HG02852 (cell line): ENCODE results near the gene ARHGAP26.
"Not testable (repeated sequence)": the region's sequence is repeated elsewhere in the genome, so short reads cannot be mapped to it uniquely, and the experiment has no call there.

Experiments used
- ATAC-seq: cut with Tn5 transposase; IDR thresholded peaks from one replicate; pipeline ENCODE4 v1.9.1; 2021; ENCODE audit warnings: mild to moderate bottlenecking, moderate library complexity; ENCODE audit not compliant: unreplicated experiment

Gene ARHGAP26

GRCh38 chr5:143191720-143192119, 421.5 kb downstream of the ARHGAP26 start:
- ATAC-seq = no peak

- no peak for ATAC-seq
Observed at GRCh38 chr5:143192191-143192900, 422.2 kb downstream of the ARHGAP26 start.

GRCh38 chr5:143194206-143194605, 424.0 kb downstream of the ARHGAP26 start:
- no peak for ATAC-seq

GRCh38 chr5:143194713-143195112, 424.5 kb downstream of the ARHGAP26 start:
- ATAC-seq = no peak

GRCh38 chr5:143195491-143195890, 425.3 kb downstream of the ARHGAP26 start:
- no peak for ATAC-seq

GRCh38 chr5:143196601-143197259, 426.6 kb downstream of the ARHGAP26 start:
- no peak for ATAC-seq

- ATAC-seq = no peak
Observed at GRCh38 chr5:143197260-143197656, 427.1 kb downstream of the ARHGAP26 start.

GRCh38 chr5:143198332-143198731, 428.2 kb downstream of the ARHGAP26 start:
- ATAC-seq = no peak

- ATAC-seq = no peak
Observed at GRCh38 chr5:143199161-143199560, 429.0 kb downstream of the ARHGAP26 start.

GRCh38 chr5:143199843-143200242, 429.7 kb downstream of the ARHGAP26 start:
- no peak for ATAC-seq

- no peak for ATAC-seq
Observed at GRCh38 chr5:143200781-143201398, 430.7 kb downstream of the ARHGAP26 start.

- ATAC-seq = no peak
Observed at GRCh38 chr5:143201589-143201988, 431.4 kb downstream of the ARHGAP26 start.

GRCh38 chr5:143203301-143203956, 433.3 kb downstream of the ARHGAP26 start:
- ATAC-seq = not testable (repeated sequence)

GRCh38 chr5:143204474-143205246, 434.5 kb downstream of the ARHGAP26 start:
- ATAC-seq = no peak

- no peak for ATAC-seq
Observed at GRCh38 chr5:143205386-143205785, 435.2 kb downstream of the ARHGAP26 start.

GRCh38 chr5:143205883-143206195, 435.7 kb downstream of the ARHGAP26 start:
- ATAC-seq = no peak

- peak; percentile 50 for ATAC-seq
Observed at GRCh38 chr5:143206196-143207053, 436.2 kb downstream of the ARHGAP26 start.

- no peak for ATAC-seq
Observed at GRCh38 chr5:143207058-143207457, 436.9 kb downstream of the ARHGAP26 start.

- no peak for ATAC-seq
Observed at GRCh38 chr5:143207563-143208364, 437.6 kb downstream of the ARHGAP26 start.
